NCI-H446 treated with DMSO at 0.1 percent for 48 hours (cell line): ENCODE measurements around the gene FBN3.
A peak's percentile ranks its signal among the peaks of the same experiment; 100 is the strongest.
"Not testable (repeated sequence)": the region's sequence is repeated elsewhere in the genome, so short reads cannot be mapped to it uniquely, and the experiment has no call there.

Experiments
- DNase-seq: peaks from one replicate; lab custom pipeline; 2025; lab: John Stamatoyannopoulos, UW

FBN3 gene

GRCh38 chr19:8149261-8150094 lies at the start of gene FBN3:
TSS of gene FBN3 (minus strand) at chr19:8149592. CDS start at chr19:8147480, 2,112 bp downstream.
- no peak for DNase-seq

- DNase-seq = no peak
Measured at GRCh38 chr19:8196271-8196927, 47.0 kb upstream of the FBN3 start.

- DNase-seq = no peak
Measured at GRCh38 chr19:8194528-8195267, 45.3 kb upstream of the FBN3 start.

DNA sequence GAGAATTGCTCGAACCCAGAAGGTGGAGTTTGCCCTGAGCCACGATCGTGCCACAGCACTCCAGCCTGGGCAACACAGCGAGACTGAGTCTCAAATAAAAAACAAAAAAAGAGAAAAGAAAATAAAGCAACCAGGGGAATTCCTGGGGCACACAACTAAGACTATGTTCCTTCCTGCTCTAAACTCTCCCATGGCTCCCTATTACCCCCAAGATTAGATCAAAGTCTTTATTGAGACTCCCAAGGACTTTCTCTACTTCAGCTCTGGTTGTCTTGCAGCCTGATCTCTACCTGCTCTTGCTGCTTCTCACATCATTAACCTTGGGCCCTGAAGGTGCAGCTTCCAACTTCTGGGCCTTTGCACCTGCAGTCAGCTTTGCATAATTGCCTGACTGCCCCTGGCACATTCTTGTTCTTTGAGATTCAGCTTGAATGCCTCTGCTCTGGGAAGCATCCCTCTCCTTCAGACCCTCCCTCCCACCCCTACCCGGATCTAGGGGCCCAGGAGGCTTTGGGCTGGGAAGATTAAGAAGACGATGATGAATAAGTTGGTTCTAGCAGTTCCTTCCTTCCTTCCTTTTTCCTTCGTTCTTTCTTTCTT lies 42.9 kb upstream of the FBN3 start:
- DNase-seq = no peak

- DNase-seq = no peak
Measured at GRCh38 chr19:8185343-8186068, 36.1 kb upstream of the FBN3 start.

- DNase-seq = no peak
Measured at GRCh38 chr19:8184274-8184673, 34.9 kb upstream of the FBN3 start.

- DNase-seq = no peak
Measured at GRCh38 chr19:8180018-8180417, 30.6 kb upstream of the FBN3 start.

- no peak for DNase-seq
Measured at GRCh38 chr19:8174706-8175105, 25.3 kb upstream of the FBN3 start.

GRCh38 chr19:8168537-8168936 lies 19.1 kb upstream of the FBN3 start:
- DNase-seq = no peak

DNA sequence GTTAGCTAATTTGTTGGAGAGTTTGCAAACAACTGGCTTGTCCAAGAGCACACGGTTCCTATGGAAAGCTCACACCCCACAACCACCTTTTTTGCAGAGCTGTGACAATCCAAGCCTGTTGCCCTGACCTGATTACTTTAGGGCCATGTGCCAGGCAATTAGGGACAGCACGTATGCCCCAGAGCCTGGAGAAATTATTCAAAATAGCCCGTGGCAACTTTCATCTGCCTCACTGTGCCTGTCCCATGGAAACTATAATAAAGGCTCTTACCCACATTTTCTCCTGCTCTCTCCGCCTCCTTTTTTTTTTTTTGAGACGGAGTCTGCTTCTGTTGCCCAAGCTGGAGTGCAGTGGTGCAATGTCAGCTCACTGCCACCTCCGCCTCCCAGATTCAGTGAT lies 18.6 kb upstream of the FBN3 start:
- no peak for DNase-seq

DNA sequence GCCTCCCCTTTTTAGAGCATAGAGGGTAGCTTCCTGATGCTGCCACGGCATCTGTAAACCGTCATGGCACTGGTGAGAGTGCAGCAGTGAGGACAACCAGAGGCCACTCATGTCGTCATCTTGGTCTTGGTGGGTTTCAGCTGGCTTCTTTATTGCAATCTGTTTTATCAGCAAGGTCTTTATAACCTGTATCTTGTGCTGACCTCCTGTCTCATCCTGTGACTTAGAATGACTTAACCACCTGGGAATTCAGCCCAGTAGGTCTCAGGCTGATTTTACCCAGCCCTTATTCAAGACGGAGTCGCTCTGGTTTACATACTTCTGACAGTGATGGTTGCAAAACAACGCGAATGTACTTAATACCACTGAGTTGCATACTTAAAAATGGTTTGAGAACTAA lies 14.4 kb upstream of the FBN3 start:
- DNase-seq = no peak

DNA sequence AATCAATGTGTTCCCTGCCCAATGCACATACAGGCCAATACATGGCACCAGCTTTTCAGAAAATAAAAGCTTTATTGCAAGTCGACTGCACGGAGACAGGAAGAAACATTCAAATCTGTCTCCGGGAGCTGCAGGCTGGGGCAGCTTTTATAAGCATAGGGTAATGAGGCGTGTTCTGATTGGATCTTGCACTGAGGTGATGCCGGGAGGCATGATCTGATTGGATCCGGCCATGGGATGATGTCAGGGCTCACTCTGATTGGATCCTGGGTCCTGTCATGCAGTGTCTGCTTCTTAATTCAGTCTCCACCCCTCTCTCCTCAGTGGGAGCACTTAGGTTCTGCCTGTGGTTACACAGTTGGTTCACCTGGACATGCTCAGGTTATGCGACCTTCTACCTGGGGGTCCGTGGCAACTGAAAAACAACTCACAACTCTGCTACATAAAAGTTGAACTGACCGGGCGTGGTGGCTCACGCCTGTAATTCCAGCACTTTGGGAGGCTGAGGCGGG lies 11.8 kb upstream of the FBN3 start:
- DNase-seq = peak; percentile 38

DNA sequence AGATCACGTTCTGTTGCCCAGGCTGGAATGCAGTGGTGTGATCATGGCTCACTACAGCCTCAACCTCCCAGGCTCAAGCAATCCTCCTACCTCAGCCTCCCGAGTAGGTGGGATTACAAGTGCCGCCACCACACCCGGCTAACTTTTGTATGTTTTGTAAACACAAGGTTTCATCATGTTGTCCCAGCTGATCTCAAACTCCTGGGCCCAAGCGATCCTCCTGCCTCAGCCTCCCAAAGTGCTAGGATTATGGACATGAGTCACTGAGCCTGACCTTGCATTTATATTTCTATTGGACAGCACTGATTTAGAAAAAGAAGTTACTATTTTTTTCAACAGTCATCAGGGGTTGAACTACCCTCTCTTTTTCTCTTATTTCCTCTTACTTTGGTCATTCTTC lies 9.9 kb upstream of the FBN3 start:
- not testable (repeated sequence) for DNase-seq

DNA sequence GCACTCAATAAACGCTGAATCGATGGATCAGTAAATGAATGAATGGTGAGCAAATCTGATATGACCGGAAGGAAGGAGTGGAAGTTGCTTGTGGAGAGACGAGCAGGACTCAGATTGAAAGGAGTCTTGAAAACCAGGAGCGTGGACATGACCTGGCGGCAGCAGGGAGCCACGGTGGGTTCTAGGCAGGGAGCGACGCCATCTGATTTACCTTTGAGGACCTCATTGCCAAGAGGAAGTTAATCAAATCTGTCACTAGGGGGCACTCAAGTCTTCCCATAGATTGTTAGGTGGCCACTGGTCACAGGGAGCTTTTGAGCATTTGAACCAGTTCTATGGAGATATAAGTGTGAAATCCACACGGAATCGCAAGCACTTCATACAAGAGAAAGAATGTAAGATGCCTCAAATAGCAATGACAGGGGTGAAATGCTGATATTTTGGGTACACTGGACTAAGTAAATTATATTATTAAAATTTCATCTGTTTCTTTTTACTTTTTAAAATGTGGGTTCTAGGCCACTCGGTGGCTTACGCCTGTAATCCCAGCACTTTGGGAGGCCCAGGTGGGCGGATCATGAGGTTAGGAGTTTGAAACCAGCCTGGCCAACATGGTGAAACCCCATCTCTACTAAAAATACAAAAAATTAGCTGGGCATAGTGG lies 9.2 kb upstream of the FBN3 start:
- DNase-seq = peak; percentile 35

DNA sequence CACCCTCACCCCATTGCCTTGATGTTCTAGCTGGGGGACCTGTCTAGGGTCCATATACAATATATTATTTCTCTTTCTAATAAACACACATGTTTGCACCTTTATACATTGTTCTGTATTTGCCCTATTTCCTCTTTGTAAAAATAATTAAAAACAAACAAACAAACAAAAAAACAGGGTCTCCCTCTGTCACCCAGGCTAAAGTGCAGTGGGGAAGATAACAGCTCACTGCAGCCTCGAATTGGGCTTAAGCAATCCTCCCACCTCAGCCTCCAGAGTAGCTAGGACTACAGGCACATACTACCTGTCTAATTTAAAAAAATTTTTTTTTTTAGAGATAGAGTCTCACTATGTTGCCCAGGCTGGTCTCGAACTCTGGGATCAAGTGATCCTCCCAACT lies 5.9 kb upstream of the FBN3 start:
- DNase-seq = no peak

DNA sequence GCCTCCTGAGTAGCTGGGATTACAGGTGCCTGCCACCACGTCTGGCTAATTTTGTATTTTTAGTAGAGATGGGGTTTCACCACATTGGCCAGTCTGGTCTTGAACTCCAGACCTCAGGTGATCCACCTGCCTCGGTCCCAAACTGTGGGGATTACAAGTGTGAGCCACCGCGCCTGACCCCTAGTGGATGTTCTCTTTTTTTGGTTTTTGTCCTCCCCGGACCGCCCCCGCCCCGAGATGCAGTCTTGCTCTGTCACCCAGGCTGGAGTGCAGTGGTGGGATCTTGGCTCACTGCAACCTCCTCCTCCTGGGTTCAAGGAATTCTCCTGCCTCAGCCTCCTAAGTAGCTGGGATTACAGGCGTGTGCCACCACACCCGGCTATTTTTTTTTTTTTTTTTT lies 4.6 kb upstream of the FBN3 start:
- not testable (repeated sequence) for DNase-seq

GRCh38 chr19:8151767-8152035 lies 2.3 kb upstream of the FBN3 start:
- no peak for DNase-seq

DNA sequence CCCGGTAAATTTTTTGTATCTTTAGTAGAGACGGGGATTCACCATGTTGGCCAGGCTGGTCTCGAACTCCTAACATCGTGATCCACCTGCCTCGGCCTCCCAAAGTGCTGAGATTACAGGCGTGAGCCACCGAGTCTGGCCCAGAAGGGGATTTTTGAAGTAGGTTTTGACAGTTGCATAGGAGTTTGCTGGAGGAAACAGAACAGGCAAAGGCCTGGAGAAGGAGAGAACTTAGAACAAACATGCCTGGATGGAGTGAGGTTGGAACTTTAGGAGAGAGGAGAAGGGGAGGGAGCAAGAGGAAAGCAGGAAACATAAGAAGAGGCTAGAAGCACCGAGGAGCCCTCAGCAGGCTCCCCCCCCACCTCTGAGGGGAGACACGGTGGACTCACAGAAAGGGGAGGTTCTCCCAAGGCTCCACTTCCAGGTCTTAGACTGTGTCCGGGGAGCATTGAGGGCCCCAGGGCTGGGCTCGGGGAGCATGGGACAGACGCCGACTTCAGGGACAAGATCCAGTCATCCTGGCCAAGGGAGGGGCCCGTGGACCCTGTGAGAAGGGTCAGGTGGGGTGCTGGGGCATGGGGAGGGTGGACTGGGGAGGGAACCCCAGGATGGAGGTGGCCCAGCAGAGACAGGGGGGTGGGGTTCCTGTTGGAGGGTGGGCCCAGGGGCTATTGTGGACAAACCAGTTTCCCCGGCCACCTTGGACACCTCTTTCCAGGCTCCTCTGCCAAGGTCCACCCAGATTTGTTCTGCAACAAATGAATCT lies 1.8 kb upstream of the FBN3 start:
- DNase-seq = no peak

GRCh38 chr19:8150178-8150865 lies 930 bp upstream of the FBN3 start:
- DNase-seq = no peak
